H1 (cell line): Measurements from ENCODE around the gene CMKLR1. TPM values are rescaled to one million over a fixed set of nuclear protein-coding genes. Genes with fewer than 3 reads are reported as not detected.

ENCODE experiments used
- CTCF ChIA-PET: fragments of 300-600 bp; sonication (Branson Sonifier 250); formaldehyde crosslinking; loops from one replicate; lab custom pipeline; 2021; ENCODE audit not compliant: partially characterized antibody; lab: Charles Lee
- POLR2A ChIA-PET: fragments of 300-600 bp; sonication (Branson Sonifier 250); formaldehyde crosslinking; loops from one replicate; lab custom pipeline; 2021; ENCODE audit warnings: inconsistent platforms; ENCODE audit not compliant: partially characterized antibody; lab: Charles Lee
- DNase-seq, 2 experiments: peaks; one replicate each; pipeline versions ENCODE4 v3.0.0 to v3.0.0-alpha.2; 2010 to 2022; ENCODE audit warnings: low spot score in 2 of 2, low read depth in 1 of 2, mixed read lengths in 1 of 2
- FAIRE-seq: peaks from 2 replicates; lab custom pipeline; 2011; peaks lifted over from hg19 to GRCh38; lab: Jason Lieb, UNC
- H2AFZ ChIP-seq: 2 replicates; pipeline ENCODE4 v1.8.1; 2012; ENCODE audit warnings: low read length, inconsistent platforms
- H2AK5ac ChIP-seq: 2 replicates; pipeline ENCODE4 v1.6.1; 2013; ENCODE audit warnings: low read depth, low read length
- H2BK120ac ChIP-seq: replicated peaks from 2 replicates; pipeline ENCODE3; 2013; ENCODE audit warnings: low read depth, low read length, inconsistent platforms
- H2BK12ac ChIP-seq: 2 replicates; pipeline ENCODE4 v1.6.1; 2013; ENCODE audit warnings: low read depth, low read length
- H2BK15ac ChIP-seq: 2 replicates; pipeline ENCODE4 v1.6.1; 2013; ENCODE audit warnings: low read length
- H2BK20ac ChIP-seq: 2 replicates; pipeline ENCODE4 v1.6.1; 2013; ENCODE audit warnings: low read length
- H2BK5ac ChIP-seq: 2 replicates; pipeline ENCODE4 v1.6.1; 2013; ENCODE audit warnings: low read depth, low read length
- H3K14ac ChIP-seq: 2 replicates; pipeline ENCODE4 v1.6.1; 2013; ENCODE audit warnings: inconsistent platforms; ENCODE audit not compliant: insufficient read length
- H3K18ac ChIP-seq: 2 replicates; pipeline ENCODE4 v1.6.1; 2013; ENCODE audit warnings: low read length; ENCODE audit errors: extremely low read depth
- H3K23ac ChIP-seq: 2 replicates; pipeline ENCODE4 v1.6.1; 2013; ENCODE audit warnings: inconsistent platforms; ENCODE audit not compliant: insufficient read length
- H3K23me2 ChIP-seq: 2 replicates; pipeline ENCODE4 v1.6.1; 2013; ENCODE audit warnings: low read depth, low read length
- H3K27ac ChIP-seq: 2 replicates; pipeline ENCODE4 v1.6.1; 2011; ENCODE audit warnings: low read depth, low read length, inconsistent platforms
- H3K27me3 ChIP-seq, 4 experiments: replicated peaks in 1 of 4; 1 replicate in 1 of 4; 2 replicates in 3 of 4; pipeline versions ENCODE4 v1.6.1 to v1.8.1; 2011 to 2013; ENCODE audit warnings: low read length in 3 of 4, mild to moderate bottlenecking in 3 of 4, inconsistent platforms in 2 of 4, mixed read lengths in 2 of 4, moderate library complexity in 1 of 4; ENCODE audit not compliant: control insufficient read depth in 3 of 4, insufficient read depth in 3 of 4; ENCODE audit errors: extremely low read depth in 1 of 4
- H3K36me3 ChIP-seq, 4 experiments: 2 replicates each; pipeline versions ENCODE4 v1.6.1 to v1.8.1; 2011 to 2013; ENCODE audit warnings: mild to moderate bottlenecking in 4 of 4, low read length in 3 of 4, moderate library complexity in 2 of 4, control low read depth in 1 of 4, inconsistent platforms in 1 of 4; ENCODE audit not compliant: insufficient read depth in 4 of 4, control insufficient read depth in 2 of 4
- H3K4ac ChIP-seq: replicated peaks from 2 replicates; pipeline ENCODE3; 2013; ENCODE audit warnings: low read length, low read depth, mixed read lengths, inconsistent platforms; ENCODE audit not compliant: insufficient read length
- H3K4me1 ChIP-seq, 4 experiments: replicated peaks in 1 of 4; 1 replicate in 1 of 4; 2 replicates in 3 of 4; pipeline versions ENCODE4 v1.6.1 to v1.8.1; 2011 to 2013; ENCODE audit warnings: low read length in 3 of 4, inconsistent platforms in 2 of 4, mixed read lengths in 1 of 4; ENCODE audit not compliant: insufficient read depth in 4 of 4, control insufficient read depth in 3 of 4
- H3K4me2 ChIP-seq, 2 experiments: 2 replicates each; pipeline versions ENCODE4 v1.6.1 to v1.8.1; 2011 to 2013; ENCODE audit warnings: low read depth in 2 of 2, low read length in 2 of 2, control low read depth in 1 of 2, inconsistent platforms in 1 of 2, mild to moderate bottlenecking in 1 of 2; ENCODE audit not compliant: insufficient read depth in 1 of 2
- H3K4me3 ChIP-seq, 4 experiments: fragments of 200-600, 300-600 bp in 1 of 4; sonication (generic), shearing (Covaris generic), sonication (Bioruptor Twin) in 1 of 4; 2 replicates each; pipeline versions ENCODE4 v1.5.1 to v1.8.1; 2011 to 2016; ENCODE audit warnings: low read length in 4 of 4, low read depth in 3 of 4, control low read depth in 2 of 4, inconsistent platforms in 2 of 4, mild to moderate bottlenecking in 2 of 4, mixed read lengths in 1 of 4, moderate library complexity in 1 of 4; ENCODE audit not compliant: insufficient read depth in 2 of 4; ENCODE audit errors: extremely low read depth in 1 of 4
- H3K56ac ChIP-seq: replicated peaks from 2 replicates; pipeline ENCODE3; 2013; ENCODE audit warnings: low read depth, mild to moderate bottlenecking, mixed read lengths, low read length, inconsistent platforms; ENCODE audit not compliant: insufficient read length
- H3K79me1 ChIP-seq: 2 replicates; pipeline ENCODE4 v1.6.1; 2013; ENCODE audit warnings: low read depth, low read length, control low read depth
- H3K79me2 ChIP-seq, 2 experiments: 2 replicates each; pipeline versions ENCODE4 v1.6.1 to v1.8.1; 2012 to 2013; ENCODE audit warnings: low read length in 2 of 2, mild to moderate bottlenecking in 2 of 2, inconsistent platforms in 1 of 2; ENCODE audit not compliant: insufficient read depth in 2 of 2, control insufficient read depth in 1 of 2
- H3K9ac ChIP-seq, 4 experiments: replicated peaks in 1 of 4; 1 replicate in 1 of 4; 2 replicates in 3 of 4; pipeline versions ENCODE4 v1.6.1 to v1.8.1; 2011 to 2013; ENCODE audit warnings: low read depth in 3 of 4, low read length in 3 of 4, control low read depth in 2 of 4, mild to moderate bottlenecking in 2 of 4, moderate library complexity in 2 of 4, inconsistent platforms in 1 of 4; ENCODE audit errors: extremely low read depth in 1 of 4
- H3K9me3 ChIP-seq, 2 experiments: 2 replicates each; pipeline versions ENCODE4 v1.6.1 to v1.8.1; 2012 to 2013; ENCODE audit warnings: mild to moderate bottlenecking in 2 of 2, moderate library complexity in 2 of 2, control low read depth in 1 of 2, inconsistent platforms in 1 of 2, low read depth in 1 of 2, low read length in 1 of 2, mixed read lengths in 1 of 2; ENCODE audit not compliant: insufficient read depth in 2 of 2
- H4K20me1 ChIP-seq, 2 experiments: replicated peaks in 1 of 2; 2 replicates each; pipeline versions ENCODE3 to v1.8.1; 2011 to 2013; ENCODE audit warnings: inconsistent platforms in 2 of 2, low read length in 2 of 2, mild to moderate bottlenecking in 1 of 2; ENCODE audit not compliant: insufficient read depth in 2 of 2, control insufficient read depth in 1 of 2
- H4K5ac ChIP-seq: 2 replicates; pipeline ENCODE4 v1.6.1; 2013; ENCODE audit warnings: low read length, low read depth, mixed read lengths, inconsistent platforms; ENCODE audit not compliant: insufficient read length
- H4K8ac ChIP-seq: 2 replicates; pipeline ENCODE4 v1.8.0; 2013; ENCODE audit warnings: mild to moderate bottlenecking, moderate library complexity, low read length, inconsistent platforms; ENCODE audit not compliant: insufficient read depth; ENCODE audit errors: extremely low read depth
- H4K91ac ChIP-seq: replicated peaks from 2 replicates; pipeline ENCODE3; 2013; ENCODE audit warnings: low read length, mixed read lengths, inconsistent platforms; ENCODE audit not compliant: insufficient read length
- EGR1 ChIP-seq: IDR thresholded peaks from 2 replicates; pipeline ENCODE4 v1.6.1; 2011; ENCODE audit warnings: low read depth, low read length, borderline replicate concordance
- FOSL1 ChIP-seq: IDR thresholded peaks from 2 replicates; pipeline ENCODE4 v1.6.1; 2011; ENCODE audit warnings: mild to moderate bottlenecking, low read depth, low read length, moderate library complexity; ENCODE audit not compliant: insufficient read depth
- RBBP5 ChIP-seq: IDR thresholded peaks from 2 replicates; pipeline ENCODE4 v1.7.1; 2012; ENCODE audit warnings: low read depth, mild to moderate bottlenecking, inconsistent platforms, low read length, moderate library complexity, borderline replicate concordance
- WGBS, 2 experiments: shearing (Covaris generic) in 1 of 2; methylation state at CpG; one replicate each; pipeline versions ENCODE4 v1.1.6 to v1.1.7; 2013 to 2015; ENCODE audit warnings: low lambda C conversion rate in 2 of 2, mixed read lengths in 2 of 2, inconsistent platforms in 1 of 2, low coverage in 1 of 2, missing lambda C conversion rate in 1 of 2; ENCODE audit not compliant: insufficient replicate concordance in 2 of 2, insufficient coverage in 1 of 2, insufficient read length in 1 of 2; ENCODE audit errors: extremely low coverage in 1 of 2, missing lambda C conversion rate in 1 of 2; 5-methylcytosine and 5-hydroxymethylcytosine counted together
- polyA plus RNA-seq, 7 experiments: library from polyadenylated mRNA; depleted of rRNA in 3 of 7; stranded (reverse) in 5 of 7; unstranded in 2 of 7; fragments of >200 nt in 5 of 7; fragments of 200-250 nt in 2 of 7; gene quantifications; 1 replicate in 5 of 7; 2 replicates in 1 of 7; 4 replicates in 1 of 7; pipeline versions ENCODE4 v1.2.1 to v1.2.3, GENCODE V29; 2011 to 2013; ENCODE audit warnings: missing spikeins in 2 of 7, mixed read lengths in 2 of 7
- total RNA-seq: library from RNA; stranded (reverse); fragmentation: NEBNext Ultra II Directional; extraction: Animal tissue kit (Norgen Biotek cat#: 25700); gene quantifications from 2 replicates; pipeline ENCODE4 v1.2.1, GENCODE V29; 2021

CMKLR1 gene
- total and polyA plus RNA-seq, 2 of the 8 experiments (the other 6 are each of a cell fraction or from before 2014, with no cell fraction given): 2.1 to 2.8 TPM

DNA sequence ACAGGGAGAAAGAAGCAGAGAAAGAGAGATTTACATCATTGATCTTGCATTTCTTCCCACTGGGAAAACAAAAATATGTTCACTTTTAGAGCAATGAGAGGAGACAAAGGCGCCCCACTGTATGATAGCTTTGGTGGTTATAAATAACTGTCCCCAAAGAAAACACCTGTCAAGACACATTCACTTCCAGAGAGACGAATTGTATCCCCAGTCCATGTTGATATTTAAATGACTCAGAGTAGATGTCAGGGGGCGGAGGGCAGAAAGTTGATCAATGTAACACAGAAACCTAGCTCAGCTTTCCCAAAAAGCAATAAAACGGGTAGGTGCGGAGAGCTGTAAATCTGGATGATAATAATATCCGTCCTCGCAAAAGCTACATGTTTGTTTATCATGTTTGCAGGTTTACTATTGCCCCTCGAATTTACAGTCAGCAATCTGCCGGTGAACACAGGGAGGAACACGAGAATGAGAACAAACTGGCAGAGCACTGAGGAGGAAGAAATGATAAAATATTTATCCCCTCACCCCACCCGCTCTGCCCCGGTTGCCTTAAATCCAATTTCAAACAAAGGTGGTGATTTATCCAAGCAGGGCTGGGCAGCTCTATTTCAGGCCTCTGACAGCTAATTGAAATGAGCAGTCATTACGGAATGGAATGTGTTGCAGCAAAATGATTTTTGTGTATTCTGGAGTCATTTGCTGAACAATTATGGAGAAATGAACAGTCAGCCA lies 84.4 kb downstream of the CMKLR1 start:
- no peaks in the 10 kb centered on the region for H3K79me2 ChIP-seq
- no peak overlapping the region for H2AFZ ChIP-seq
- no peak for DNase-seq
- H4K91ac ChIP-seq: no peak overlapping the region
- ChIA-PET POLR2A (no interaction called here), CTCF (interaction anchor here (0.7 to 1.5 kb wide), 6 partner anchors 12 to 228 kb away, joined by 3 to 5 read pairs (median 3); no protein-coding TSS in a partner anchor)
- no peak overlapping the region for H3K9ac ChIP-seq
- FAIRE-seq: no peak
- no peaks in the 10 kb centered on the region for H4K20me1 ChIP-seq
- H4K8ac ChIP-seq: no peak overlapping the region
- H3K23ac ChIP-seq: no peak overlapping the region
- no peak overlapping the region; the same call in 1 of the 2 replicates for H2BK12ac ChIP-seq
- H2BK15ac ChIP-seq: no peak overlapping the region
- H3K27ac ChIP-seq: no peak overlapping the region
- no peak for TF ChIP-seq RBBP5
- TF ChIP-seq FOSL1: no peak
- TF ChIP-seq EGR1: no peak
- H3K27me3 ChIP-seq: no peaks in the 10 kb centered on the region
- no peak overlapping the region for H3K4me3 ChIP-seq
- H3K23me2 ChIP-seq: no peaks in the 10 kb centered on the region
- no peaks in the 10 kb centered on the region for H3K79me1 ChIP-seq
- H3K9me3 ChIP-seq: peaks cover 0 to 5% of the 10 kb centered on the region in 2 experiments; a peak in 1 of 4 replicates
- H2AK5ac ChIP-seq: no peak overlapping the region
- H4K5ac ChIP-seq: no peak overlapping the region
- H3K4ac ChIP-seq: no peak overlapping the region
- H2BK5ac ChIP-seq: no peak overlapping the region
- H2BK120ac ChIP-seq: no peak overlapping the region
- no peak overlapping the region for H3K56ac ChIP-seq
- H2BK20ac ChIP-seq: no peak overlapping the region
- peaks cover 0 to 8% (median 4%) of the 10 kb centered on the region in 4 experiments; a peak in 3 of 7 replicates for H3K4me1 ChIP-seq
- no peak overlapping the region for H3K4me2 ChIP-seq
- no peak overlapping the region for H3K18ac ChIP-seq
- no peak overlapping the region for H3K14ac ChIP-seq
- WGBS, 2 experiments: 88% methylated on average over 13 of the region's 13 CpGs; no CpG with 5 or more reads in 1 of the 2 experiments
- H3K36me3 ChIP-seq: no peaks in the 10 kb centered on the region
